IMR-90 (cell line): Measurements from ENCODE around the gene MIA2. TPM values are rescaled to one million over a fixed set of nuclear protein-coding genes. Genes with fewer than 3 reads are reported as not detected.

Source experiments
- ATAC-seq: fragments of 200-7000 bp; cut with Tn5 transposase; 2 replicates; pipeline ENCODE4 v1.9.1; 2020; ENCODE audit warnings: low read depth, mild to moderate bottlenecking, moderate library complexity
- BruUV-seq: library from RNA; stranded (reverse); fragments of 400-500 nt; replicated peaks from 2 replicates; lab custom pipeline; 2021; lab: Mats Ljungman, UMichigan
- CTCF ChIA-PET: fragments of 300-600 bp; formaldehyde crosslinking; extraction: SDS; loops from one replicate; lab custom pipeline; 2021; ENCODE audit warnings: antibody characterized with exemption; lab: Yijun Ruan, JAX
- POLR2A ChIA-PET: fragments of 300-600 bp; sonication (Branson Sonifier 250); formaldehyde crosslinking; loops from one replicate; lab custom pipeline; 2022; ENCODE audit warnings: antibody characterized with exemption; ENCODE audit not compliant: unreplicated experiment; lab: Charles Lee
- DNase-seq: peaks from one replicate; pipeline ENCODE4 v3.0.0; 2013
- H2AFZ ChIP-seq: replicated peaks from 2 replicates; pipeline ENCODE3; 2013; ENCODE audit warnings: low read length, mild to moderate bottlenecking; ENCODE audit not compliant: poor library complexity
- H2AK5ac ChIP-seq: 2 replicates; pipeline ENCODE4 v1.6.1; 2013; ENCODE audit warnings: low read depth, low read length, inconsistent platforms
- H2AK9ac ChIP-seq: replicated peaks from 2 replicates; pipeline ENCODE3; 2013; ENCODE audit warnings: mild to moderate bottlenecking, low read depth, low read length, moderate library complexity; ENCODE audit not compliant: poor library complexity
- H2BK120ac ChIP-seq: 2 replicates; pipeline ENCODE4 v1.6.1; 2013; ENCODE audit warnings: low read depth, low read length, inconsistent platforms
- H2BK15ac ChIP-seq: 3 replicates; pipeline ENCODE4 v1.6.1; 2013; ENCODE audit warnings: low read depth, low read length, inconsistent platforms
- H2BK20ac ChIP-seq: 2 replicates; pipeline ENCODE4 v1.6.1; 2013; ENCODE audit warnings: low read depth, mild to moderate bottlenecking, inconsistent platforms, low read length, moderate library complexity
- H2BK5ac ChIP-seq: 2 replicates; pipeline ENCODE4 v1.6.1; 2013; ENCODE audit warnings: mild to moderate bottlenecking, low read depth, low read length, inconsistent platforms; ENCODE audit not compliant: poor library complexity, severe bottlenecking
- H3K14ac ChIP-seq: replicated peaks from 2 replicates; pipeline ENCODE4 v1.6.1; 2013; ENCODE audit warnings: low read depth, low read length, inconsistent platforms
- H3K18ac ChIP-seq: 2 replicates; pipeline ENCODE4 v1.6.1; 2013; ENCODE audit warnings: low read depth, low read length, control low read depth
- H3K23ac ChIP-seq: 2 replicates; pipeline ENCODE4 v1.6.1; 2013; ENCODE audit warnings: low read depth, low read length, inconsistent platforms
- H3K27ac ChIP-seq: 2 replicates; pipeline ENCODE4 v1.5.1; 2013; ENCODE audit warnings: mild to moderate bottlenecking, control low read depth, low read length; ENCODE audit not compliant: insufficient read depth
- H3K27me3 ChIP-seq: 2 replicates; pipeline ENCODE4 v1.6.1; 2013; ENCODE audit warnings: low read length; ENCODE audit not compliant: control insufficient read depth, insufficient read depth
- H3K36me3 ChIP-seq: 2 replicates; pipeline ENCODE4 v1.6.1; 2013; ENCODE audit warnings: low read length, mixed read lengths; ENCODE audit not compliant: control insufficient read depth, insufficient read depth
- H3K4ac ChIP-seq: 2 replicates; pipeline ENCODE4 v1.6.1; 2013; ENCODE audit warnings: low read depth, low read length, inconsistent platforms
- H3K4me1 ChIP-seq: 2 replicates; pipeline ENCODE4 v1.6.1; 2013; ENCODE audit warnings: low read length, mixed read lengths; ENCODE audit not compliant: control insufficient read depth, insufficient read depth
- H3K4me2 ChIP-seq: 2 replicates; pipeline ENCODE4 v1.6.1; 2013; ENCODE audit warnings: low read depth, mild to moderate bottlenecking, control low read depth, low read length, moderate library complexity
- H3K4me3 ChIP-seq: 2 replicates; pipeline ENCODE4 v1.5.1; 2013; ENCODE audit warnings: low read depth, mild to moderate bottlenecking, control low read depth, low read length, moderate library complexity; ENCODE audit not compliant: insufficient read depth
- H3K56ac ChIP-seq: 2 replicates; pipeline ENCODE4 v1.6.1; 2013; ENCODE audit warnings: low read length, inconsistent platforms; ENCODE audit not compliant: insufficient read depth; ENCODE audit errors: extremely low read depth
- H3K79me1 ChIP-seq, 2 experiments: 2 replicates each; pipeline ENCODE4 v1.6.1; 2013; ENCODE audit warnings: low read length in 2 of 2, inconsistent platforms in 1 of 2, low read depth in 1 of 2
- H3K9ac ChIP-seq: 2 replicates; pipeline ENCODE4 v1.6.1; 2013; ENCODE audit warnings: low read depth, low read length, control low read depth
- H3K9me1 ChIP-seq: 2 replicates; pipeline ENCODE4 v1.6.1; 2013; ENCODE audit warnings: low read length, inconsistent platforms; ENCODE audit not compliant: insufficient read depth
- H3K9me3 ChIP-seq: 2 replicates; pipeline ENCODE4 v1.6.1; 2013; ENCODE audit warnings: low read length; ENCODE audit not compliant: control insufficient read depth, insufficient read depth
- H4K20me1 ChIP-seq: 2 replicates; pipeline ENCODE4 v1.6.1; 2013; ENCODE audit warnings: low read length, inconsistent platforms; ENCODE audit not compliant: insufficient read depth
- H4K5ac ChIP-seq: 2 replicates; pipeline ENCODE4 v1.6.1; 2013; ENCODE audit warnings: mild to moderate bottlenecking, low read depth, low read length, control low read depth
- H4K8ac ChIP-seq, 2 experiments: 2 replicates each; pipeline ENCODE4 v1.6.1; 2013; ENCODE audit warnings: low read depth in 2 of 2, low read length in 2 of 2, control low read depth in 1 of 2, inconsistent platforms in 1 of 2
- H4K91ac ChIP-seq: 2 replicates; pipeline ENCODE4 v1.6.1; 2013; ENCODE audit warnings: low read depth, low read length, inconsistent platforms; ENCODE audit not compliant: insufficient read depth
- MAFK ChIP-seq: IDR thresholded peaks from 2 replicates; pipeline ENCODE4 v1.6.1; 2012; ENCODE audit warnings: low read depth, low read length, improper control_type of control experiment
- MAZ ChIP-seq: IDR thresholded peaks from 2 replicates; pipeline ENCODE4 v1.6.1; 2012; ENCODE audit warnings: low read depth, mild to moderate bottlenecking, low read length, improper control_type of control experiment, moderate library complexity, borderline replicate concordance
- WGBS, 2 experiments: methylation state at CpG; one replicate each; pipeline versions ENCODE4 v1.1.5 to v1.1.7; 2013; ENCODE audit warnings: missing lambda C conversion rate in 2 of 2; ENCODE audit not compliant: insufficient read length in 1 of 2; ENCODE audit errors: extremely low coverage in 2 of 2; 5-methylcytosine and 5-hydroxymethylcytosine counted together
- dilution Hi-C: fragments of 300-500 bp; cut with HindIII; formaldehyde crosslinking; loops from one replicate; pipeline ENCODE4 v1.14.3; 2018; ENCODE audit warnings: low sequenced_read_pairs; ENCODE audit not compliant: unreplicated experiment
- in situ Hi-C: fragments of 300-500 bp; cut with MboI; formaldehyde crosslinking; loops from 3 replicates; pipeline ENCODE4 v1.14.3; 2019; ENCODE audit warnings: low sequenced_read_pairs, inconsistent platforms, mixed read lengths
- intact Hi-C: fragments of 100-400 bp; cut with micrococcal nuclease; formaldehyde crosslinking; loops from 2 replicates; pipeline ENCODE4 v1.10.0; 2022
- polyA plus RNA-seq, 3 experiments: library from polyadenylated mRNA; depleted of rRNA; stranded (reverse); fragments of >200 nt; gene quantifications; 2 replicates each; pipeline ENCODE4 v1.2.3, GENCODE V29; 2012; ENCODE audit warnings: low replicate concordance in 1 of 3
- total RNA-seq: library from RNA; depleted of rRNA; stranded (reverse); fragments of >200 nt; gene quantifications from 2 replicates; pipeline ENCODE4 v1.2.3, GENCODE V29; 2012

The MIA2 gene
- total and polyA plus RNA-seq, 2 of the 4 experiments (the other 2 are of a cell fraction) = 3.9 to 6.8 TPM

GRCh38 chr14:39268393-39268792 is 34.7 kb downstream of the MIA2 start:
- CTCF ChIA-PET = interaction anchor here (1.0 kb wide), 1 partner anchor 14 kb away, joined by 4 read pairs; no protein-coding TSS in a partner anchor
- in situ Hi-C loops (no loop called here), intact Hi-C loops (loop anchor here (5.0 to 10.0 kb wide), 2 partner anchors 164 kb away; partner anchors contain the start of genes FBXO33 and SEC23A)

More at GRCh38 chr14:39268393-39268792, 34.7 kb downstream of the MIA2 start:
- Histone ChIP-seq H3K79me1 (peaks cover 8 to 40% of the 10 kb centered on the region in 2 experiments; a peak in 3 of 4 replicates), H3K18ac (no peak overlapping the region), H3K27ac (no peak overlapping the region), H2AK9ac (no peak overlapping the region), H3K4ac (no peak overlapping the region), H3K23ac (peak overlapping the region; percentile 21), H3K14ac (no peak overlapping the region), H2AK5ac (no peak overlapping the region), H3K27me3 (no peaks in the 10 kb centered on the region), H4K91ac (no peak overlapping the region), H2BK20ac (no peak overlapping the region), H2AFZ (no peak overlapping the region), H3K4me2 (peak overlapping the region; percentile 99), H4K5ac (no peak overlapping the region), H3K36me3 (no peaks in the 10 kb centered on the region), H3K4me1 (peaks cover 2% of the 10 kb centered on the region; the same call in 1 of the 2 replicates), H3K56ac (no peak overlapping the region), H4K20me1 (peaks cover 2% of the 10 kb centered on the region; the same call in 1 of the 2 replicates), H4K8ac (no peak overlapping the region), H3K9me1 (no peaks in the 10 kb centered on the region), H2BK15ac (no peak overlapping the region), H3K4me3 (peak overlapping the region; percentile 70; the same call in 1 of the 2 replicates), H2BK5ac (no peak overlapping the region), H3K9me3 (no peaks in the 10 kb centered on the region; the same call in 1 of the 2 replicates), H2BK120ac (no peak overlapping the region), H3K9ac (no peak overlapping the region)
- no TSS peak for BruUV-seq
- 0 out of 2 replicates have a peak, but pooled peaks have one; percentile 36 for TF ChIP-seq MAFK
- no peak for TF ChIP-seq MAZ
- dilution Hi-C loops = no loop called here
- DNase-seq (peak; percentile 18), ATAC-seq (no peak)
- WGBS, 2 experiments = 18% methylated on average over 2 of the region's 2 CpGs; no CpG with 5 or more reads in 1 of the 2 experiments
- POLR2A ChIA-PET = no interaction called here
